ENCODE results near the gene SORL1. TPM values are rescaled to one million over a fixed set of nuclear protein-coding genes. Genes with fewer than 3 reads are reported as not detected.

SORL1 gene
- total RNA-seq, 2 experiments from 2014 or later, result 228 to 411 TPM

- H3K36me3 ChIP-seq (ENCODE audit: insufficient read depth, low read length), result peaks cover 98% of the 10 kb centered on the region
- CTCF ChIA-PET (ENCODE audit: unreplicated experiment), result no interaction called here
Observed at GRCh38 chr11:121587182-121587581, 135.1 kb downstream of the SORL1 start.

GRCh38 chr11:121588747-121589146 lies 136.6 kb downstream of the SORL1 start:
- ChIA-PET POLR2A (interaction anchor here (2.2 kb wide), 1 partner anchor 17 kb away, joined by 7 read pairs; no protein-coding TSS in a partner anchor), CTCF (ENCODE audit: unreplicated experiment) (no interaction called here)
- H3K9me3 ChIP-seq (ENCODE audit: low read length), result no peaks in the 10 kb centered on the region
- TF ChIP-seq EZH2phosphoT487 (IDR thresholded peaks at IDR 0.05; ENCODE audit: borderline replicate concordance, low read depth, low read length), result no peak
- TF ChIP-seq CTCF (conservative IDR thresholded peaks at IDR 0.05; ENCODE audit: low read length), result no peak
- H3K27ac ChIP-seq (ENCODE audit: low read depth, low read length, poor library complexity, severe bottlenecking), result peak overlapping the region; percentile 98
- no peak overlapping the region for H3K4me3 ChIP-seq (ENCODE audit: low read depth, low read length, poor library complexity, severe bottlenecking)
- no peak overlapping the region for H2AFZ ChIP-seq (ENCODE audit: low read length)
- H3K4me1 ChIP-seq (ENCODE audit: insufficient read depth, low read length, poor library complexity, severe bottlenecking), result peaks cover 69% of the 10 kb centered on the region
- peaks cover 98% of the 10 kb centered on the region for H3K36me3 ChIP-seq (ENCODE audit: insufficient read depth, low read length)
- peaks cover 41% of the 10 kb centered on the region for H3K79me2 ChIP-seq (ENCODE audit: insufficient read depth, low read depth, low read length)
- H3K4me2 ChIP-seq (ENCODE audit: low read length), result peak overlapping the region; percentile 98
- DNase-seq (ENCODE audit: low spot score), result peak; percentile 17
- H3K9me2 ChIP-seq (ENCODE audit: insufficient read depth, low read length), result no peaks in the 10 kb centered on the region
- intact Hi-C loops (cut with micrococcal nuclease; ENCODE audit: unreplicated experiment), result no loop called here
- no TSS peak for BruUV-seq (replicated peaks)
- no peaks in the 10 kb centered on the region for H4K20me1 ChIP-seq (ENCODE audit: insufficient read depth, low read length)

More at GRCh38 chr11:121587182-121587581, 135.1 kb downstream of the SORL1 start:
- peaks cover 60% of the 10 kb centered on the region for H3K4me1 ChIP-seq (ENCODE audit: insufficient read depth, low read length, poor library complexity, severe bottlenecking)
- TF ChIP-seq EZH2phosphoT487 (IDR thresholded peaks at IDR 0.05; ENCODE audit: borderline replicate concordance, low read depth, low read length) (no peak), CTCF (conservative IDR thresholded peaks at IDR 0.05; ENCODE audit: low read length) (no peak)
- DNase-seq (ENCODE audit: low spot score), result no peak
- POLR2A ChIA-PET, result interaction anchor here (0.7 to 2.2 kb wide), 2 partner anchors 15 to 39 kb away, joined by 4 to 7 read pairs; no protein-coding TSS in a partner anchor
- H3K27ac ChIP-seq (ENCODE audit: low read depth, low read length, poor library complexity, severe bottlenecking), result peak overlapping the region; percentile 98
- H3K9me2 ChIP-seq (ENCODE audit: insufficient read depth, low read length), result no peaks in the 10 kb centered on the region
- H3K79me2 ChIP-seq (ENCODE audit: insufficient read depth, low read depth, low read length), result peaks cover 25% of the 10 kb centered on the region
- no peak overlapping the region for H2AFZ ChIP-seq (ENCODE audit: low read length)
- intact Hi-C loops (cut with micrococcal nuclease; ENCODE audit: unreplicated experiment), result no loop called here
- no TSS peak for BruUV-seq (replicated peaks)
- H4K20me1 ChIP-seq (ENCODE audit: insufficient read depth, low read length), result no peaks in the 10 kb centered on the region
- no peak overlapping the region for H3K4me3 ChIP-seq (ENCODE audit: low read depth, low read length, poor library complexity, severe bottlenecking)
- H3K9me3 ChIP-seq (ENCODE audit: low read length), result no peaks in the 10 kb centered on the region
- no peak overlapping the region for H3K4me2 ChIP-seq (ENCODE audit: low read length)

- Histone ChIP-seq H3K79me2 (ENCODE audit: insufficient read depth, low read depth, low read length) (peaks cover 50% of the 10 kb centered on the region), H3K9me2 (ENCODE audit: insufficient read depth, low read length) (no peaks in the 10 kb centered on the region), H3K9me3 (ENCODE audit: low read length) (no peaks in the 10 kb centered on the region), H3K4me3 (ENCODE audit: low read depth, low read length, poor library complexity, severe bottlenecking) (peak overlapping the region; percentile 66), H4K20me1 (ENCODE audit: insufficient read depth, low read length) (0 out of 2 replicates have a peak, but pooled peaks cover 3% of the 10 kb centered on the region), H2AFZ (ENCODE audit: low read length) (no peak overlapping the region), H3K27ac (ENCODE audit: low read depth, low read length, poor library complexity, severe bottlenecking) (peak overlapping the region; percentile 98), H3K4me1 (ENCODE audit: insufficient read depth, low read length, poor library complexity, severe bottlenecking) (peaks cover 69% of the 10 kb centered on the region), H3K36me3 (ENCODE audit: insufficient read depth, low read length) (peaks cover 98% of the 10 kb centered on the region), H3K4me2 (ENCODE audit: low read length) (peak overlapping the region; percentile 98)
- TF ChIP-seq CTCF (conservative IDR thresholded peaks at IDR 0.05; ENCODE audit: low read length), result no peak
- no peak for TF ChIP-seq EZH2phosphoT487 (IDR thresholded peaks at IDR 0.05; ENCODE audit: borderline replicate concordance, low read depth, low read length)
- DNase-seq (ENCODE audit: low spot score), result peak; percentile 85
- no TSS peak for BruUV-seq (replicated peaks)
- POLR2A ChIA-PET, result interaction anchor here (0.8 to 1.2 kb wide), 3 partner anchors 19 to 215 kb away, joined by 3 read pairs; no protein-coding TSS in a partner anchor
- intact Hi-C loops (cut with micrococcal nuclease; ENCODE audit: unreplicated experiment), result loop anchor here (1.0 to 2.0 kb wide), 3 partner anchors 20 to 217 kb away; no protein-coding TSS in a partner anchor
- CTCF ChIA-PET (ENCODE audit: unreplicated experiment), result interaction anchor here (0.6 kb wide), 1 partner anchor 148 kb away, joined by 3 read pairs; no protein-coding TSS in a partner anchor
Observed at GRCh38 chr11:121589946-121590537, 137.9 kb downstream of the SORL1 start.

Data from OCI-LY7 (cell line).